Measurements from ENCODE around the gene TMBIM1.

TMBIM1 gene

DNA sequence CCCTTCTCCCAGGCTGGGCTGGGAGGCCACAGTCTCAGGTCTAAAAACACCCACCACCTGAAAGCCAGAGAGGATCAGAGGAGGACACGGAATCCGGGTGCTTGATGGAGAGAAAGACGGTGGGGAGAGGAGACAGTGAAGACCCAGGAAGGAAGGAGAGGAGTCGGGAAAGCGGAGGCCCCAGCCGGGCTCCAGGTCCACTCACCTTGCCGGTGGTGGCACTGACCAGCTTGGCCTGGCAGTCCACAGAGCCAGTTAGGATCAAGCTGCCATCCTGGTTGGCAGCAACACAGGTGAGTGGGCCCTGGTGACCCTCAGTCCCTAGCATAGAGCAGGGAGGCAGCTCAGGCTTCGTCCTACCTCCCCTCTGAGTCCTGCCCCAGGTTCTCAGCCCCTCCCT, 26.7 kb downstream of the TMBIM1 start:
- no peak overlapping the region for H3K27ac ChIP-seq (ENCODE audit: low read depth, low read length)
- H2AK5ac ChIP-seq (ENCODE audit: low read length), result no peak overlapping the region
- H3K79me1 ChIP-seq (ENCODE audit: low read length), result peaks cover 7% of the 10 kb centered on the region
- H3K4me2 ChIP-seq (ENCODE audit: low read length), result no peak overlapping the region
- H4K5ac ChIP-seq (ENCODE audit: low read length), result no peak overlapping the region
- H2BK120ac ChIP-seq (ENCODE audit: low read depth, low read length), result no peak overlapping the region
- peaks cover 9% of the 10 kb centered on the region for H3K79me2 ChIP-seq (ENCODE audit: control insufficient read depth, insufficient read depth, low read length)
- no peak overlapping the region for H4K8ac ChIP-seq (ENCODE audit: low read depth, low read length)
- no peak overlapping the region for H3K4ac ChIP-seq (ENCODE audit: low read depth, low read length)
- H3K36me3 ChIP-seq (ENCODE audit: control insufficient read depth, insufficient read depth, low read length), result peaks cover 3% of the 10 kb centered on the region
- H3K9ac ChIP-seq (ENCODE audit: low read length), result no peak overlapping the region
- no peaks in the 10 kb centered on the region for H3K27me3 ChIP-seq (ENCODE audit: insufficient read depth, low read length, poor library complexity)
- no peaks in the 10 kb centered on the region for H3K4me1 ChIP-seq (ENCODE audit: control insufficient read depth, low read depth, low read length)
- DNase-seq, result no peak
- no peak overlapping the region for H3K23ac ChIP-seq (ENCODE audit: low read length)
- H3K56ac ChIP-seq (ENCODE audit: low read length), result no peak overlapping the region
- no peak overlapping the region for H2BK5ac ChIP-seq (ENCODE audit: low read length)
- no peak overlapping the region for H3K18ac ChIP-seq (ENCODE audit: low read length)
- no peak overlapping the region for H2BK15ac ChIP-seq (replicated peaks; ENCODE audit: low read depth)
- H3K4me3 ChIP-seq (ENCODE audit: low read length), result no peak overlapping the region
- WGBS (ENCODE audit: extremely low coverage, insufficient coverage, low lambda C conversion rate), result no CpG with 5 or more reads among the region's 8 CpGs

- Histone ChIP-seq H3K4me1 (ENCODE audit: control insufficient read depth, low read depth, low read length) (no peaks in the 10 kb centered on the region), H3K4ac (ENCODE audit: low read depth, low read length) (no peak overlapping the region), H4K5ac (ENCODE audit: low read length) (no peak overlapping the region), H3K27ac (ENCODE audit: low read depth, low read length) (no peak overlapping the region), H3K9ac (ENCODE audit: low read length) (no peak overlapping the region), H2BK5ac (ENCODE audit: low read length) (no peak overlapping the region), H3K36me3 (ENCODE audit: control insufficient read depth, insufficient read depth, low read length) (peaks cover 3% of the 10 kb centered on the region), H3K23ac (ENCODE audit: low read length) (no peak overlapping the region), H2BK120ac (ENCODE audit: low read depth, low read length) (no peak overlapping the region), H2BK15ac (replicated peaks; ENCODE audit: low read depth) (no peak overlapping the region), H3K27me3 (ENCODE audit: insufficient read depth, low read length, poor library complexity) (no peaks in the 10 kb centered on the region), H3K79me1 (ENCODE audit: low read length) (peaks cover 7% of the 10 kb centered on the region), H3K4me3 (ENCODE audit: low read length) (no peak overlapping the region), H3K4me2 (ENCODE audit: low read length) (no peak overlapping the region), H3K79me2 (ENCODE audit: control insufficient read depth, insufficient read depth, low read length) (peaks cover 9% of the 10 kb centered on the region), H2AK5ac (ENCODE audit: low read length) (no peak overlapping the region), H3K56ac (ENCODE audit: low read length) (no peak overlapping the region), H3K18ac (ENCODE audit: low read length) (no peak overlapping the region), H4K8ac (ENCODE audit: low read depth, low read length) (no peak overlapping the region)
- DNase-seq, result no peak
- WGBS (ENCODE audit: extremely low coverage, insufficient coverage, low lambda C conversion rate), result no CpG with 5 or more reads among the region's 22 CpGs
These were observed 27.3 kb downstream of the TMBIM1 start for GRCh38 chr2:218264773-218265561.

- Histone ChIP-seq H3K27ac (ENCODE audit: low read depth, low read length) (no peak overlapping the region), H4K8ac (ENCODE audit: low read depth, low read length) (no peak overlapping the region), H3K4me2 (ENCODE audit: low read length) (no peak overlapping the region), H2BK15ac (replicated peaks; ENCODE audit: low read depth) (no peak overlapping the region), H3K23ac (ENCODE audit: low read length) (no peak overlapping the region), H3K79me1 (ENCODE audit: low read length) (peaks cover under 1% of the 10 kb centered on the region), H3K4me3 (ENCODE audit: low read length) (no peak overlapping the region), H3K79me2 (ENCODE audit: control insufficient read depth, insufficient read depth, low read length) (peaks cover 1% of the 10 kb centered on the region), H3K27me3 (ENCODE audit: insufficient read depth, low read length, poor library complexity) (no peaks in the 10 kb centered on the region), H2BK5ac (ENCODE audit: low read length) (no peak overlapping the region), H3K4ac (ENCODE audit: low read depth, low read length) (no peak overlapping the region), H3K56ac (ENCODE audit: low read length) (no peak overlapping the region), H2AK5ac (ENCODE audit: low read length) (no peak overlapping the region), H4K5ac (ENCODE audit: low read length) (no peak overlapping the region), H3K36me3 (ENCODE audit: control insufficient read depth, insufficient read depth, low read length) (peaks cover 3% of the 10 kb centered on the region), H2BK120ac (ENCODE audit: low read depth, low read length) (no peak overlapping the region), H3K9ac (ENCODE audit: low read length) (no peak overlapping the region), H3K18ac (ENCODE audit: low read length) (no peak overlapping the region), H3K4me1 (ENCODE audit: control insufficient read depth, low read depth, low read length) (no peaks in the 10 kb centered on the region)
- DNase-seq, result no peak
- WGBS (ENCODE audit: extremely low coverage, insufficient coverage, low lambda C conversion rate), result no CpG with 5 or more reads among the region's 17 CpGs
These were observed 28.3 kb downstream of the TMBIM1 start for GRCh38 chr2:218263817-218264641.

DNA sequence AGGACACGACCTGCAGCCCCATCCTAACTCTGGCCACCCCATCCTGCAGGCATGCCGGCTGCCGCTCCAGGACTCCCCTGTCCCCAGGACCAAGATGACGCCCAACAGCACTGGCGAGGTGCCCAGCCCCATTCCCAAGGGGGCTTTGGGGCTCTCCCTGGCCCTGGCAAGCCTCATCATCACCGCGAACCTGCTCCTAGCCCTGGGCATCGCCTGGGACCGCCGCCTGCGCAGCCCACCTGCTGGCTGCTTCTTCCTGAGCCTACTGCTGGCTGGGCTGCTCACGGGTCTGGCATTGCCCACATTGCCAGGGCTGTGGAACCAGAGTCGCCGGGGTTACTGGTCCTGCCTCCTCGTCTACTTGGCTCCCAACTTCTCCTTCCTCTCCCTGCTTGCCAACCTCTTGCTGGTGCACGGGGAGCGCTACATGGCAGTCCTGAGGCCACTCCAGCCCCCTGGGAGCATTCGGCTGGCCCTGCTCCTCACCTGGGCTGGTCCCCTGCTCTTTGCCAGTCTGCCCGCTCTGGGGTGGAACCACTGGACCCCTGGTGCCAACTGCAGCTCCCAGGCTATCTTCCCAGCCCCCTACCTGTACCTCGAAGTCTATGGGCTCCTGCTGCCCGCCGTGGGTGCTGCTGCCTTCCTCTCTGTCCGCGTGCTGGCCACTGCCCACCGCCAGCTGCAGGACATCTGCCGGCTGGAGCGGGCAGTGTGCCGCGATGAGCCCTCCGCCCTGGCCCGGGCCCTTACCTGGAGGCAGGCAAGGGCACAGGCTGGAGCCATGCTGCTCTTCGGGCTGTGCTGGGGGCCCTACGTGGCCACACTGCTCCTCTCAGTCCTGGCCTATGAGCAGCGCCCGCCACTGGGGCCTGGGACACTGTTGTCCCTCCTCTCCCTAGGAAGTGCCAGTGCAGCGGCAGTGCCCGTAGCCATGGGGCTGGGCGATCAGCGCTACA, 29.4 kb downstream of the TMBIM1 start:
- Histone ChIP-seq H3K79me2 (ENCODE audit: control insufficient read depth, insufficient read depth, low read length) (no peaks in the 10 kb centered on the region), H3K79me1 (ENCODE audit: low read length) (no peaks in the 10 kb centered on the region), H4K8ac (ENCODE audit: low read depth, low read length) (no peak overlapping the region), H3K4ac (ENCODE audit: low read depth, low read length) (no peak overlapping the region), H3K4me1 (ENCODE audit: control insufficient read depth, low read depth, low read length) (no peaks in the 10 kb centered on the region), H3K36me3 (ENCODE audit: control insufficient read depth, insufficient read depth, low read length) (peaks cover 3% of the 10 kb centered on the region), H3K27ac (ENCODE audit: low read depth, low read length) (no peak overlapping the region), H2BK120ac (ENCODE audit: low read depth, low read length) (no peak overlapping the region), H3K9ac (ENCODE audit: low read length) (no peak overlapping the region), H2BK15ac (replicated peaks; ENCODE audit: low read depth) (no peak overlapping the region), H2BK5ac (ENCODE audit: low read length) (no peak overlapping the region), H3K4me2 (ENCODE audit: low read length) (no peak overlapping the region), H3K23ac (ENCODE audit: low read length) (no peak overlapping the region), H3K56ac (ENCODE audit: low read length) (no peak overlapping the region), H4K5ac (ENCODE audit: low read length) (no peak overlapping the region), H3K4me3 (ENCODE audit: low read length) (no peak overlapping the region), H2AK5ac (ENCODE audit: low read length) (no peak overlapping the region), H3K18ac (ENCODE audit: low read length) (no peak overlapping the region), H3K27me3 (ENCODE audit: insufficient read depth, low read length, poor library complexity) (no peaks in the 10 kb centered on the region)
- no peak for DNase-seq
- no CpG with 5 or more reads among the region's 39 CpGs for WGBS (ENCODE audit: extremely low coverage, insufficient coverage, low lambda C conversion rate)

DNA sequence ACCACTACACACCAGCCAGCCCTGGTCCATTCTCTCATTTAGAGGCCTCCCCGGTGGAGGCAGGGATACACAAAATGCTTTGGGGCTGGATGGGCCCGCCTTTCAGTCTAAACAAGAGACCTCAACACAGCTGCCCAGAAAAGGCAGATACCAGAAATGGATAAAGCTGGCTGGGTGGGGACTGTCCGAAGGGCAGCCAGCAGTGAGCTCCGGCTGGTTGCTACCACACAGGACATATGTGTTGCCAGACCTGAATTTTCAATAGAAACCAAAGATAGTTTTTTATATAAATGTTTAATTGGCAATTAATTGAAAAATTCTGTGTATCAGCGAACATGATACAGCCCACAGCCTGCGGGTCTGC, 30.1 kb downstream of the TMBIM1 start:
- no CpG with 5 or more reads among the region's 6 CpGs for WGBS (ENCODE audit: extremely low coverage, insufficient coverage, low lambda C conversion rate)
- H4K5ac ChIP-seq (ENCODE audit: low read length), result no peak overlapping the region
- no peak overlapping the region for H3K4me3 ChIP-seq (ENCODE audit: low read length)
- H2BK15ac ChIP-seq (replicated peaks; ENCODE audit: low read depth), result no peak overlapping the region
- no peak overlapping the region for H2BK5ac ChIP-seq (ENCODE audit: low read length)
- H3K4me1 ChIP-seq (ENCODE audit: control insufficient read depth, low read depth, low read length), result no peaks in the 10 kb centered on the region
- no peak overlapping the region for H2BK120ac ChIP-seq (ENCODE audit: low read depth, low read length)
- H3K4ac ChIP-seq (ENCODE audit: low read depth, low read length), result no peak overlapping the region
- H3K23ac ChIP-seq (ENCODE audit: low read length), result no peak overlapping the region
- H3K79me1 ChIP-seq (ENCODE audit: low read length), result no peaks in the 10 kb centered on the region
- DNase-seq, result no peak
- no peak overlapping the region for H3K4me2 ChIP-seq (ENCODE audit: low read length)
- no peak overlapping the region for H3K18ac ChIP-seq (ENCODE audit: low read length)
- H2AK5ac ChIP-seq (ENCODE audit: low read length), result no peak overlapping the region
- no peaks in the 10 kb centered on the region for H3K27me3 ChIP-seq (ENCODE audit: insufficient read depth, low read length, poor library complexity)
- H3K79me2 ChIP-seq (ENCODE audit: control insufficient read depth, insufficient read depth, low read length), result no peaks in the 10 kb centered on the region
- no peak overlapping the region for H3K27ac ChIP-seq (ENCODE audit: low read depth, low read length)
- no peak overlapping the region for H4K8ac ChIP-seq (ENCODE audit: low read depth, low read length)
- no peak overlapping the region for H3K56ac ChIP-seq (ENCODE audit: low read length)
- peaks cover 3% of the 10 kb centered on the region for H3K36me3 ChIP-seq (ENCODE audit: control insufficient read depth, insufficient read depth, low read length)
- no peak overlapping the region for H3K9ac ChIP-seq (ENCODE audit: low read length)

All from mesendoderm (in vitro differentiated cells).